CD4-positive, CD25-positive, alpha-beta regulatory T cell (primary cell): ENCODE results near the gene NUP93. TPM values are rescaled to one million over a fixed set of nuclear protein-coding genes. Genes with fewer than 3 reads are reported as not detected.

Experiments
- ATAC-seq, 2 donors: fragments of 150-1000 bp; cut with Tn5 transposase; one replicate each; pipeline ENCODE4 v1.10.0; 2021; ENCODE audit warnings: low read depth in 2 of 2, moderate number of reproducible peaks in 2 of 2, moderate library complexity in 1 of 2
- DNase-seq, 3 donors: peaks; one replicate each; pipeline versions ENCODE4 v3.0.0 to v3.0.0-alpha.2; 2012 to 2022; ENCODE audit warnings: mixed read lengths in 1 of 3
- H3K27ac ChIP-seq: one replicate; pipeline ENCODE4 v1.7.0; 2013; ENCODE audit warnings: mild to moderate bottlenecking, low read length; ENCODE audit not compliant: insufficient read depth, poor library complexity, severe bottlenecking
- H3K27me3 ChIP-seq: one replicate; pipeline ENCODE4 v1.7.0; 2013; ENCODE audit warnings: low read length; ENCODE audit not compliant: control insufficient read depth, insufficient read depth
- H3K36me3 ChIP-seq: one replicate; pipeline ENCODE4 v1.7.0; 2013; ENCODE audit warnings: mild to moderate bottlenecking, low read length, moderate library complexity; ENCODE audit not compliant: control insufficient read depth, insufficient read depth
- H3K4me1 ChIP-seq: 2 replicates; pipeline ENCODE4 v1.7.0; 2013; ENCODE audit warnings: mild to moderate bottlenecking, low read length; ENCODE audit not compliant: insufficient read depth, control insufficient read depth, poor library complexity, severe bottlenecking
- H3K4me3 ChIP-seq: one replicate; pipeline ENCODE4 v1.7.0; 2013; ENCODE audit warnings: low read depth, mild to moderate bottlenecking, low read length, moderate library complexity
- H3K9me3 ChIP-seq, 2 experiments: 1 replicate in 1 of 2; 2 replicates in 1 of 2; pipeline ENCODE4 v1.7.0; 2013; ENCODE audit warnings: low read length in 2 of 2, mild to moderate bottlenecking in 1 of 2, moderate library complexity in 1 of 2; ENCODE audit not compliant: control insufficient read depth in 2 of 2
- H3K27ac Mint-ChIP-seq, 3 donors: one replicate each; pipeline ENCODE4 v1.8.0; 2020 to 2022; ENCODE audit warnings: mild to moderate bottlenecking in 3 of 3, mixed read lengths in 3 of 3, moderate library complexity in 2 of 3
- H3K27me3 Mint-ChIP-seq: one replicate; pipeline ENCODE4 v1.8.0; 2022; ENCODE audit warnings: mild to moderate bottlenecking, mixed read lengths
- H3K36me3 Mint-ChIP-seq: one replicate; pipeline ENCODE4 v1.8.0; 2020; ENCODE audit warnings: mixed read lengths
- H3K4me1 Mint-ChIP-seq, 4 donors: one replicate each; pipeline ENCODE4 v1.8.0; 2020 to 2022; ENCODE audit warnings: mixed read lengths in 4 of 4, mild to moderate bottlenecking in 1 of 4
- H3K4me3 Mint-ChIP-seq, 4 donors: one replicate each; pipeline ENCODE4 v1.8.0; 2020 to 2022; ENCODE audit warnings: mild to moderate bottlenecking in 4 of 4, mixed read lengths in 4 of 4, moderate library complexity in 3 of 4
- H3K9me3 Mint-ChIP-seq, 7 donors: one replicate each; pipeline ENCODE4 v1.8.0; 2020 to 2022; ENCODE audit warnings: mixed read lengths in 7 of 7, mild to moderate bottlenecking in 3 of 7, moderate library complexity in 2 of 7
- polyA plus RNA-seq, 4 donors: library from polyadenylated mRNA; unstranded; fragments of 300-500 nt; fragmentation: Illumina TruSeq; gene quantifications; one replicate each; pipeline ENCODE4 v1.2.3, GENCODE V29; 2021
- total RNA-seq: library from RNA; stranded (reverse); gene quantifications from one replicate; pipeline ENCODE4 v1.2.3, GENCODE V29; 2022

NUP93 gene
- total RNA-seq (66.8 TPM), polyA plus RNA-seq (10 to 100 TPM; 55.0 to 92.7 (median 79.4) TPM)

GRCh38 chr16:56729735-56730662 lies at the start of gene NUP93:
TSS of gene NUP93 (plus strand) at chr16:56730129. CDS start at chr16:56748248, 18,119 bp downstream.
- H3K4me1 Mint-ChIP-seq = peaks cover 4 to 35% (median 19%) of the 10 kb centered on the region in 4 donors
- H3K4me3 Mint-ChIP-seq = no peak within 1 kb of the TSS

GRCh38 chr16:56681939-56682702 lies 47.8 kb upstream of the NUP93 start, which contains the start of gene MT1X:
TSS of gene MT1X (plus strand) at chr16:56682470. CDS start at chr16:56682541, 71 bp downstream.
- Histone ChIP-seq H3K4me3 (peak within 1 kb of the TSS; percentile 94), H3K27me3 (no peaks in the 10 kb centered on the region), H3K4me1 (peaks cover 29% of the 10 kb centered on the region), H3K27ac (peak within 1 kb of the TSS; percentile 72), H3K9me3 (no peaks in the 10 kb centered on the region), H3K36me3 (no peaks in the 10 kb centered on the region)
- H3K9me3 Mint-ChIP-seq = peaks cover 0 to 4% (median 0%) of the 10 kb centered on the region in 7 donors
- peak; percentile 76 to 96 (median 84) for DNase-seq
- no peaks in the 10 kb centered on the region for H3K27me3 Mint-ChIP-seq
- H3K27ac Mint-ChIP-seq = peak within 1 kb of the TSS; percentile 96 to 97 (median 96)
- H3K4me1 Mint-ChIP-seq = peaks cover 10 to 30% (median 22%) of the 10 kb centered on the region in 4 donors
- H3K36me3 Mint-ChIP-seq = peaks cover 18% of the 10 kb centered on the region
- ATAC-seq = peak; percentile 99
- peak within 1 kb of the TSS; percentile 95 to 97 (median 96) for H3K4me3 Mint-ChIP-seq

More at GRCh38 chr16:56729735-56730662, at the start of gene NUP93:
- Histone ChIP-seq H3K9me3 (no peaks in the 10 kb centered on the region), H3K27ac (peak within 1 kb of the TSS; percentile 78), H3K4me3 (peak within 1 kb of the TSS; percentile 93), H3K4me1 (peaks cover 18% of the 10 kb centered on the region), H3K27me3 (no peaks in the 10 kb centered on the region), H3K36me3 (no peaks in the 10 kb centered on the region)
- peak within 1 kb of the TSS in 2 of 3 donors; percentile 79 to 95 for H3K27ac Mint-ChIP-seq
- peak; percentile 98 for ATAC-seq
- H3K9me3 Mint-ChIP-seq = no peaks in the 10 kb centered on the region
- peak; percentile 87 to 96 (median 88) for DNase-seq
- no peaks in the 10 kb centered on the region for H3K27me3 Mint-ChIP-seq
- peaks cover 3% of the 10 kb centered on the region for H3K36me3 Mint-ChIP-seq

- Mint-ChIP-seq H3K4me3 (peak overlapping the region; percentile 95 to 97 (median 96)), H3K4me1 (peaks cover 10 to 30% (median 22%) of the 10 kb centered on the region in 4 donors), H3K9me3 (peaks cover 0 to 4% (median 0%) of the 10 kb centered on the region in 7 donors), H3K27me3 (no peaks in the 10 kb centered on the region), H3K27ac (peak overlapping the region; percentile 96 to 97 (median 96)), H3K36me3 (peaks cover 18% of the 10 kb centered on the region)
- H3K36me3 ChIP-seq = no peaks in the 10 kb centered on the region
- peak overlapping the region; percentile 94 for H3K4me3 ChIP-seq
- ATAC-seq (no peak), DNase-seq (no peak)
- peaks cover 29% of the 10 kb centered on the region for H3K4me1 ChIP-seq
- no peaks in the 10 kb centered on the region for H3K9me3 ChIP-seq
- peak overlapping the region; percentile 72 for H3K27ac ChIP-seq
- no peaks in the 10 kb centered on the region for H3K27me3 ChIP-seq
Observed at GRCh38 chr16:56682703-56683397, 47.1 kb upstream of the NUP93 start.

- H3K4me3 ChIP-seq = peak overlapping the region; percentile 94
- no peaks in the 10 kb centered on the region for H3K27me3 ChIP-seq
- Mint-ChIP-seq H3K4me1 (peaks cover 10 to 30% (median 22%) of the 10 kb centered on the region in 4 donors), H3K9me3 (peaks cover 0 to 4% (median 0%) of the 10 kb centered on the region in 7 donors), H3K36me3 (peaks cover 18% of the 10 kb centered on the region), H3K27ac (peak overlapping the region in 2 of 3 donors; percentile 46 to 96), H3K27me3 (no peaks in the 10 kb centered on the region), H3K4me3 (peak overlapping the region; percentile 95 to 97 (median 96))
- peaks cover 29% of the 10 kb centered on the region for H3K4me1 ChIP-seq
- H3K27ac ChIP-seq = no peak overlapping the region
- no peaks in the 10 kb centered on the region for H3K9me3 ChIP-seq
- DNase-seq (no peak), ATAC-seq (no peak)
- H3K36me3 ChIP-seq = no peaks in the 10 kb centered on the region
Observed at GRCh38 chr16:56683424-56684172, 46.3 kb upstream of the NUP93 start.

- Histone ChIP-seq H3K27ac (no peak overlapping the region), H3K4me3 (no peak overlapping the region), H3K4me1 (peaks cover 29% of the 10 kb centered on the region), H3K9me3 (no peaks in the 10 kb centered on the region), H3K27me3 (no peaks in the 10 kb centered on the region), H3K36me3 (no peaks in the 10 kb centered on the region)
- H3K36me3 Mint-ChIP-seq = peaks cover 18% of the 10 kb centered on the region
- ATAC-seq (no peak), DNase-seq (no peak)
- H3K27ac Mint-ChIP-seq = peak overlapping the region in 1 of 3 donors; percentile 46
- H3K9me3 Mint-ChIP-seq = peaks cover 0 to 4% (median 0%) of the 10 kb centered on the region in 7 donors
- peaks cover 10 to 30% (median 22%) of the 10 kb centered on the region in 4 donors for H3K4me1 Mint-ChIP-seq
- H3K4me3 Mint-ChIP-seq = peak overlapping the region in 3 of 4 donors; percentile 95 to 96 (median 96)
- no peaks in the 10 kb centered on the region for H3K27me3 Mint-ChIP-seq
Observed at GRCh38 chr16:56684256-56684925, 45.5 kb upstream of the NUP93 start.

GRCh38 chr16:56684926-56685590 lies 44.9 kb upstream of the NUP93 start:
- Mint-ChIP-seq H3K27me3 (no peaks in the 10 kb centered on the region), H3K36me3 (peaks cover 18% of the 10 kb centered on the region), H3K27ac (no peak overlapping the region), H3K4me3 (peak overlapping the region in 2 of 4 donors; percentile 45 to 96), H3K4me1 (peaks cover 10 to 30% (median 22%) of the 10 kb centered on the region in 4 donors), H3K9me3 (peaks cover 0 to 4% (median 0%) of the 10 kb centered on the region in 7 donors)
- ATAC-seq (no peak), DNase-seq (no peak)
- Histone ChIP-seq H3K4me3 (no peak overlapping the region), H3K9me3 (no peaks in the 10 kb centered on the region), H3K27ac (no peak overlapping the region), H3K4me1 (peaks cover 29% of the 10 kb centered on the region), H3K27me3 (no peaks in the 10 kb centered on the region), H3K36me3 (no peaks in the 10 kb centered on the region)
